ENCODE data around the gene MAMDC4. TPM values are rescaled to one million over a fixed set of nuclear protein-coding genes. Genes with fewer than 3 reads are reported as not detected.

Gene MAMDC4
- total and polyA plus RNA-seq, 2 of the 13 experiments (the other 11 are each of a cell fraction or from before 2014, with no cell fraction given): 6.0 to 6.8 TPM

DNA sequence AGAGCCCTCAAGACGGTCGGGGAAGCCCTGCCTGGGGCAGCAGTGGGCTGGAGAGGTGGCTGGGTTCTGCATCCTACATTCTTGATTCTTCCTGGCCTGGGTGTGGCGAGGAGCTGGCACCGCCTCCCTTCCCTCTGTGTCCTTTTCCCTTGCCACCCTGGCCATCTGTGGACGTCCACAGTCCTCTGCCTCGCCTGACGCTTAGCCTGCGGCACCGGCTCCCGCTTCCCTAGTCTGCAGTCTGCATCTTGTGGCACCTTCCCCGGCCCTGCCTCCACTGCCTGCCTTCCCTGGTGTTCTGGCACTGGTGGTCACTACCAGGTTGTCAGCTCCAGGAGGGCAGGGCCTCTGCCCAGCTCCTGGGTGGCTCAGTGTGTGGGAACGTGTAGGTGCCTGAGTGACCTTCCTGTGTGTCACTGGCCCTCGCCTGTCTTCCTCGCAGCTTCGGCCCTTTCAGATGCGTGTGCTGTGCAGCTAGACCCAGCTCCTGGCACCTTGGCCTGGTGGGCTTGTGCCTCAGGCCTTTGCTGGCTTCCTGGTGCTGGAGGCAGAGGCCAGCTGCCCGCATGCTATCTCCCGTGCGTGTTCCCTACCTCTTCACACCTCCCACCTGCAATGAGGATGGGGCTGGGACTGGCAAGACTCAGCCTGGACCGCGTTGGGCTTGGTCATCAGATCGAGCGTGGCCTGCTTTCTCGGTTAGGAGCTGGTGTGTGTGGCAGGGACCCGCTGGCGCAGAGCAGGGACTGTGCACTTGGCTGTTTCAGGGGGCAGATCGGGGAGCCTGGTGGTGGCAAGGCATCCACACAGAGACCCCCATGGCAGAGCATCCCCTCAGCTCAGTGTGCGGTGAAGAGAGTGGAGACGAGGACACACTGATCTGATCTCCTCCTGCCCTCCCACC, 55.1 kb downstream of the MAMDC4 start:
- no peak overlapping the region for H2AFZ ChIP-seq (ENCODE audit: low read length)
- BruUV-seq (replicated peaks): no TSS peak
- ChIA-PET POLR2A (no interaction called here), CTCF (ENCODE audit: low intra/inter-chr PET ratio, low total read pairs) (no interaction called here)
- H3K27me3 ChIP-seq (ENCODE audit: control insufficient read depth in 1 of 2, insufficient read depth in 2 of 2, low read length in 2 of 2): no peaks in the 10 kb centered on the region
- peaks cover 25 to 57% of the 10 kb centered on the region in 2 experiments for H3K36me3 ChIP-seq (replicated peaks in 1 of 2; ENCODE audit: control insufficient read depth in 1 of 2, insufficient read depth in 2 of 2, low read length in 2 of 2)
- TF ChIP-seq ZNF605 (CRISPR knock-in tag; IDR thresholded peaks at IDR 0.05) (no peak), NFE2L1 (CRISPR knock-in tag; IDR thresholded peaks at IDR 0.05; ENCODE audit: borderline replicate concordance) (no peak), ZZZ3 (CRISPR knock-in tag; IDR thresholded peaks at IDR 0.05; ENCODE audit: borderline replicate concordance) (no peak), SYNCRIP (IDR thresholded peaks at IDR 0.05; ENCODE audit: insufficient read depth, low read depth, low read length) (no peak), MEIS1 (CRISPR knock-in tag; IDR thresholded peaks at IDR 0.05; ENCODE audit: borderline replicate concordance) (no peak), GATAD1 (CRISPR knock-in tag; IDR thresholded peaks at IDR 0.05) (no peak), SMAD3 (CRISPR knock-in tag; IDR thresholded peaks at IDR 0.05) (no peak), TMF1 (CRISPR knock-in tag; IDR thresholded peaks at IDR 0.05; ENCODE audit: low read depth) (no peak), GFI1 (CRISPR knock-in tag; IDR thresholded peaks at IDR 0.05; ENCODE audit: borderline replicate concordance) (no peak)
- TF ChIP-seq, protein P1, sequence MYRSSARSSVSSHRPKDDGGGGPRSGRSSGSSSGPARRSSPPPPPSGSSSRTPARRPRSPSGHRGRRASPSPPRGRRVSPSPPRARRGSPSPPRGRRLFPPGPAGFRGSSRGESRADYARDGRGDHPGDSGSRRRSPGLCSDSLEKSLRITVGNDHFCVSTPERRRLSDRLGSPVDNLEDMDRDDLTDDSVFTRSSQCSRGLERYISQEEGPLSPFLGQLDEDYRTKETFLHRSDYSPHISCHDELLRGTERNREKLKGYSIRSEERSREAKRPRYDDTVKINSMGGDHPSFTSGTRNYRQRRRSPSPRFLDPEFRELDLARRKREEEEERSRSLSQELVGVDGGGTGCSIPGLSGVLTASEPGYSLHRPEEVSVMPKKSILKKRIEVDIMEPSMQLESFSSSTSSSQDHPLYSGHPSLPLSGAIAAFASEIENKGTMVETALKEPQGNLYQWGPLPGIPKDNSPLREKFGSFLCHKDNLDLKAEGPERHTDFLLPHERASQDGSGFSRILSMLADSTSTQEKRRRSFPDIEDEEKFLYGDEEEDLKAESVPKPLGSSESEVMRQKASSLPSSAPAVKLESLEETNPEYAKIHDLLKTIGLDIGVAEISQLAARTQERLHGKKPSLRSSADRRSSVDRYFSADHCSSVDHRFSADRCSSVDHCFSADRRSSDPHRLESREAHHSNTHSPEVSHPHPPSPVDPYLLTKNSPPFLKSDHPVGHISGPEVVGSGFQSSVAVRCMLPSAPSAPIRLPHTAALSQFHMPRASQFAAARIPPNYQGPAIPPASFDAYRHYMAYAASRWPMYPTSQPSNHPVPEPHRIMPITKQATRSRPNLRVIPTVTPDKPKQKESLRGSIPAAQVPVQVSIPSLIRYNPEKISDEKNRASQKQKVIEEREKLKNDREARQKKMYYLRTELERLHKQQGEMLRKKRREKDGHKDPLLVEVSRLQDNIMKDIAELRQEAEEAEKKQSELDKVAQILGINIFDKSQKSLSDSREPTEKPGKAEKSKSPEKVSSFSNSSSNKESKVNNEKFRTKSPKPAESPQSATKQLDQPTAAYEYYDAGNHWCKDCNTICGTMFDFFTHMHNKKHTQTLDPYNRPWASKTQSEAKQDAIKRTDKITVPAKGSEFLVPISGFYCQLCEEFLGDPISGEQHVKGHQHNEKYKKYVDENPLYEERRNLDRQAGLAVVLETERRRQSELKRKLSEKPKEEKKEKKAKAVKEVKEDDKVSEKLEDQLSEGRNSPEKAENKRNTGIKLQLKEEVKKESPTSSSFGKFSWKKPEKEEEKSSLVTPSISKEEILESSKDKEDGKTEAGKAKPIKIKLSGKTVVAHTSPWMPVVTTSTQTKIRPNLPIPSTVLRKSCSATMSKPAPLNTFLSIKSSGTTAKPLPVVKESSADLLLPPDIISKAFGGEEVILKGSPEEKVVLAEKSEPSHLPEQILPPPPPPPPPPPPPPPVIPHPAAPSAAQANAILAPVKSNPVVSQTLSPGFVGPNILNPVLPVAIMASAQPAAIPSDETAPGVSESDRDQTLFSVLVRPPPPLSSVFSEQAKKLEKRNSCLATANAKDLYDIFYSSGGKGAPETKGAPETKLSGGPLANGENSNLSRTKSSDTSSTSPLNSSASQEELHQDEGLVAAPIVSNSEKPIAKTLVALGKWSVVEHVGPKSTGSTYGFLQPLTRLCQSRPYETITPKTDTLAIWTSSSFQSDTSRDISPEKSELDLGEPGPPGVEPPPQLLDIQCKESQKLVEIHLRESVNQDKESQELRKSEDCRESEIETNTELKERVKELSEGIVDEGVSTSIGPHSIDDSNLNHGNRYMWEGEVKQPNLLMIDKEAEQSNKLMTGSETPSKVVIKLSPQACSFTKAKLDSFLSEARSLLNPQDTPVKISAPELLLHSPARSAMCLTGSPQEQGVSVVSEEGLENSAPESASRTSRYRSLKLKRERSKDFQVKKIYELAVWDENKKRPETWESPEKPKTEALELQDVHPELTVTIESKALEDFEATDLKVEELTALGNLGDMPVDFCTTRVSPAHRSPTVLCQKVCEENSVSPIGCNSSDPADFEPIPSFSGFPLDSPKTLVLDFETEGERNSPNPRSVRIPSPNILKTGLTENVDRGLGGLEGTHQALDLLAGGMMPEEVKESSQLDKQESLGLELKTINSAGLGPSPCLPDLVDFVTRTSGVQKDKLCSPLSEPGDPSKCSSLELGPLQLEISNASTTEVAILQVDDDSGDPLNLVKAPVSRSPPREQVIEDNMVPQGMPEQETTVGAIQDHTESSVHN (CRISPR knock-in tag; IDR thresholded peaks at IDR 0.05): no peak
- over 99% methylated on average over 22 of the region's 29 CpGs for WGBS (ENCODE audit: low lambda C conversion rate)
- H3K4me3 ChIP-seq (replicated peaks in 1 of 3; ENCODE audit: insufficient read depth in 1 of 3, low read depth in 2 of 3, low read length in 3 of 3): no peak overlapping the region
- in situ Hi-C loops (cut with HindIII; ENCODE audit: extremely low pct_ligation_motif_present, low pct_unique_long_range_greater_than_20kb) (no loop called here), intact Hi-C loops (cut with micrococcal nuclease; ENCODE audit: unreplicated experiment) (no loop called here)
- H3K9me3 ChIP-seq (ENCODE audit: low read length): no peaks in the 10 kb centered on the region
- no peak for FAIRE-seq
- no peak for ATAC-seq
- H4K20me1 ChIP-seq (ENCODE audit: insufficient read depth, low read length): no peaks in the 10 kb centered on the region
- H3K4me1 ChIP-seq (ENCODE audit: insufficient read depth, low read length): peaks cover 5% of the 10 kb centered on the region
- DNase-seq (ENCODE audit: low spot score): no peak
- no peaks in the 10 kb centered on the region for H3K79me2 ChIP-seq (ENCODE audit: insufficient read depth, low read length)
- H3K27ac ChIP-seq (ENCODE audit: extremely low read length, insufficient read depth, low read length): no peak overlapping the region
- no peak overlapping the region for H3K9ac ChIP-seq (ENCODE audit: insufficient read depth, low read depth, low read length)
- H3K4me2 ChIP-seq (ENCODE audit: low read depth, low read length): no peak overlapping the region
